HFF-Myc (cell line): ENCODE results near the gene CCDC184.
"Not testable (repeated sequence)": the region's sequence is repeated elsewhere in the genome, so short reads cannot be mapped to it uniquely, and the experiment has no call there.

ENCODE experiments used
- DNase-seq: peaks from one replicate; pipeline ENCODE4 v3.0.0-alpha.2; 2011; ENCODE audit warnings: low read depth; ENCODE audit errors: extremely low read depth
- H3K4me3 ChIP-seq: replicated peaks from 2 replicates; pipeline ENCODE4 v1.5.1; 2011; ENCODE audit warnings: low read depth, mild to moderate bottlenecking, control low read depth, low read length
- TF ChIP-seq, protein P1 (sequence below): IDR thresholded peaks from 2 replicates; pipeline ENCODE4 v1.5.1; 2012; ENCODE audit warnings: mild to moderate bottlenecking, low read depth, low read length, control low read depth; ENCODE audit errors: missing control alignments

Gene CCDC184

GRCh38 chr12:48201516-48201915, 18.1 kb downstream of the CCDC184 start:
- no peak overlapping the region for H3K4me3 ChIP-seq
- TF ChIP-seq, protein P1, sequence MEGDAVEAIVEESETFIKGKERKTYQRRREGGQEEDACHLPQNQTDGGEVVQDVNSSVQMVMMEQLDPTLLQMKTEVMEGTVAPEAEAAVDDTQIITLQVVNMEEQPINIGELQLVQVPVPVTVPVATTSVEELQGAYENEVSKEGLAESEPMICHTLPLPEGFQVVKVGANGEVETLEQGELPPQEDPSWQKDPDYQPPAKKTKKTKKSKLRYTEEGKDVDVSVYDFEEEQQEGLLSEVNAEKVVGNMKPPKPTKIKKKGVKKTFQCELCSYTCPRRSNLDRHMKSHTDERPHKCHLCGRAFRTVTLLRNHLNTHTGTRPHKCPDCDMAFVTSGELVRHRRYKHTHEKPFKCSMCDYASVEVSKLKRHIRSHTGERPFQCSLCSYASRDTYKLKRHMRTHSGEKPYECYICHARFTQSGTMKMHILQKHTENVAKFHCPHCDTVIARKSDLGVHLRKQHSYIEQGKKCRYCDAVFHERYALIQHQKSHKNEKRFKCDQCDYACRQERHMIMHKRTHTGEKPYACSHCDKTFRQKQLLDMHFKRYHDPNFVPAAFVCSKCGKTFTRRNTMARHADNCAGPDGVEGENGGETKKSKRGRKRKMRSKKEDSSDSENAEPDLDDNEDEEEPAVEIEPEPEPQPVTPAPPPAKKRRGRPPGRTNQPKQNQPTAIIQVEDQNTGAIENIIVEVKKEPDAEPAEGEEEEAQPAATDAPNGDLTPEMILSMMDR = no peak
- DNase-seq = no peak

- H3K4me3 ChIP-seq = no peak overlapping the region
- TF ChIP-seq, protein P1 = no peak
- DNase-seq = no peak
These were observed 19.3 kb downstream of the CCDC184 start for GRCh38 chr12:48202766-48203165.

GRCh38 chr12:48203192-48203591, 19.7 kb downstream of the CCDC184 start, which contains the start of gene OR10AD1:
Gene OR10AD1, minus strand, starts transcription at chr12:48203292. Its CDS starts 0 bp downstream, at chr12:48203292.
- TF ChIP-seq, protein P1 = no peak
- H3K4me3 ChIP-seq = no peak within 1 kb of the TSS
- no peak for DNase-seq

GRCh38 chr12:48209495-48209894, 26.1 kb downstream of the CCDC184 start:
- DNase-seq, H3K4me3 ChIP-seq: not testable (repeated sequence)

DNA sequence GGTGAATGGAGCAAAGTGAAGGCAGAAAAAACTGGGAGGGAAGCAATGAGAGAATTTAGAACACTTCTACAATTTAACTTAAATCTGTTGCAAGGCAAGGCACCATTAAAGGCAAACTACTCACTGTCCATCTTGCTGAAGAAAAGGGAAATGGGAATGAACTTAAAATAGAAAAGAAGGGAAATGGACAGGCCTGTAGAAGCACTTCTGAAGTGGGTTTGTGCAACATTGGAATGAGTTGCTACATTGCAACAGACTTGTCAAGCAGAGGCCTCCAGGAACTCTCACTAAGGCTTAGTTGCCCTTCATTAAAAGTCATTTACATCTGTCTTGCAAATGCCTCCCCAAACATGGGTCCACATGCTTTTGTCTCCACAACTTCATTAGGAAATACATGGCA, 33.3 kb downstream of the CCDC184 start:
- TF ChIP-seq, protein P1 = no peak
- no peak for DNase-seq
- H3K4me3 ChIP-seq = no peak overlapping the region

DNA sequence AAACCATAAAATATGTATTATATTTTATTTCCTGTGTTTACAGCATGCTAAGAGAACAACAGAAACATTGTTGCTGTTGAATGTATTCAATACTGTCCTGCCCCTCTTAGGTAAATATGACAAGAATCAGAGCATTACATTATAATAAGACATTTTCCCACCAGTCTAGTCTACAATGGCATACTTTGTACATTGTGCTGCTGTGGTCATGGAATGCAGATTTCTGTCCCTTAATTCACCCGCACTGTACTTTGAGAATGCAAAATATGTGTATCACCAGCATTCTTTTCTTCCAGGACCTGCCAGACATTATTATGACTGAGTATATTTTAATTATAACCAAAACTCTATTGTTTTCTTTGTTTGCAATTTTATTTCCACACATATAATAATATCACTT, 36.2 kb downstream of the CCDC184 start:
- TF ChIP-seq, protein P1 = no peak
- no peak for DNase-seq

GRCh38 chr12:48220701-48221100, 37.3 kb downstream of the CCDC184 start:
- DNase-seq = no peak
- H3K4me3 ChIP-seq = no peak overlapping the region
- TF ChIP-seq, protein P1 = no peak

More for the DNA sequence above, 36.2 kb downstream of the CCDC184 start:
- H3K4me3 ChIP-seq = no peak overlapping the region

DNA sequence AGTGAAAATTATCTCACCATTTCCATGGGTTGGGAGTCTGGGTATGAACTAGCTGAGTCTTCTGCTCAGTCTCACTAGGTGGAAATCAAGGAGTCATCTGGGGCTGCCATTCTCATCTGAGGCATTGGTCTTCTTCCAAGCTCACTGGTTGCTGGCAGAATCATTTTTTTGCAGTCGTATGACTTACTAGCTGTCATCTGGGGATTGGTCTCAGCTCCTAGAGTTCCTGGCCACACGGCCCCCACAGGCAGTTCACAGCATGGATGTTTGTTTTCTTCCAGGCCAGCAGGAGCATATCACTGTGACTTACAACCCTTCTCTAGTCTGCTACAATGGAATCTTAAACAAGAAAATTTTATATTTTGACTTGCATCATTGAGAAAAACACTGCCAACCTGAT, 38.2 kb downstream of the CCDC184 start:
- DNase-seq = no peak

DNA sequence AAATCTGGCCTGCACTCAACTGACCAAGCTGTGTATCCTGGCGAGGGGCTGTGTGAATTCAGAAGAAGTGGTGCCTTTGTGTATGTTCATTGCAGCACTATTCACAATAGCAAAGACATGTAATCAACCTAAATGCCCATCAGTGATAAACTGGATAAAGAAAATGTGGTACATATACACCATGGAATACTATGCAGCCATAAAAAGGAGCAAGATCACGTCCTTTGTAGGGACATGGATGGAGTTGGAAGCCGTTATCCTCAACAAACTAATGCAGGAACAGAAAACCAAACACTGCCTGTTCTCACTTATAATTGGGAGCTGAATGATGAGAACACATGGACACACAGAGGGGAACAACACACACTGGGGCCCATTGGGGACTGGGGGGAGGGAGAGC, 41.1 kb downstream of the CCDC184 start:
- not testable (repeated sequence) for DNase-seq, H3K4me3 ChIP-seq

More for the DNA sequence above, 38.2 kb downstream of the CCDC184 start:
- H3K4me3 ChIP-seq = no peak overlapping the region
- TF ChIP-seq, protein P1 = no peak

- not testable (repeated sequence) for H3K4me3 ChIP-seq, DNase-seq
These were observed 47.9 kb downstream of the CCDC184 start for GRCh38 chr12:48231169-48231958.
